ENCODE data around the gene ICAM2. TPM values are rescaled to one million over a fixed set of nuclear protein-coding genes. Genes with fewer than 3 reads are reported as not detected.
A peak's percentile ranks its signal among the peaks of the same experiment; 100 is the strongest.
"Not testable (repeated sequence)": the region's sequence is repeated elsewhere in the genome, so short reads cannot be mapped to it uniquely, and the experiment has no call there.

The ICAM2 gene
- total RNA-seq, 1 donor from 2014 or later: 31.9 TPM

- DNase-seq; ATAC-seq (ENCODE audit: poor library complexity); intact Hi-C loops (cut with DNase I): not testable (repeated sequence)
Observed at GRCh38 chr17:64019551-64019961, 877 bp downstream of the ICAM2 start.

GRCh38 chr17:64017381-64017980 lies 3.0 kb downstream of the ICAM2 start:
- ATAC-seq (ENCODE audit: poor library complexity) (no peak), DNase-seq (no peak)
- intact Hi-C loops (cut with DNase I): no loop called here

GRCh38 chr17:64016974-64017373 lies 3.5 kb downstream of the ICAM2 start:
- intact Hi-C loops (cut with DNase I): no loop called here
- ATAC-seq (ENCODE audit: poor library complexity): no peak
- DNase-seq: no peak

- DNase-seq: no peak
- intact Hi-C loops (cut with DNase I): no loop called here
- no peak for ATAC-seq (ENCODE audit: poor library complexity)
Observed at GRCh38 chr17:64016231-64016784, 4.1 kb downstream of the ICAM2 start.

GRCh38 chr17:64015447-64015846 lies 5.0 kb downstream of the ICAM2 start:
- intact Hi-C loops (cut with DNase I): no loop called here
- DNase-seq: no peak
- no peak for ATAC-seq (ENCODE audit: poor library complexity)

- no peak for DNase-seq
- intact Hi-C loops (cut with DNase I): no loop called here
- no peak for ATAC-seq (ENCODE audit: poor library complexity)
Observed at GRCh38 chr17:64009571-64010402, 10.6 kb downstream of the ICAM2 start.

GRCh38 chr17:64008830-64009229 lies 11.6 kb downstream of the ICAM2 start:
- intact Hi-C loops (cut with DNase I): no loop called here
- DNase-seq (no peak), ATAC-seq (ENCODE audit: poor library complexity) (no peak)

GRCh38 chr17:64008346-64008745 lies 12.1 kb downstream of the ICAM2 start:
- ATAC-seq (ENCODE audit: poor library complexity) (no peak), DNase-seq (no peak)
- intact Hi-C loops (cut with DNase I): no loop called here

- no peak for DNase-seq
- intact Hi-C loops (cut with DNase I): no loop called here
- ATAC-seq (ENCODE audit: poor library complexity): peak; percentile 21
Observed at GRCh38 chr17:64007838-64008282, 12.6 kb downstream of the ICAM2 start.

- intact Hi-C loops (cut with DNase I); DNase-seq; ATAC-seq (ENCODE audit: poor library complexity): not testable (repeated sequence)
Observed at GRCh38 chr17:64007089-64007837, 13.2 kb downstream of the ICAM2 start.

- peak; percentile 84 for DNase-seq
- intact Hi-C loops (cut with DNase I): no loop called here
- ATAC-seq (ENCODE audit: poor library complexity): peak; percentile 75
Observed at GRCh38 chr17:64006361-64007088, 13.9 kb downstream of the ICAM2 start.

GRCh38 chr17:64005734-64006167 lies 14.7 kb downstream of the ICAM2 start:
- DNase-seq (no peak), ATAC-seq (ENCODE audit: poor library complexity) (no peak)

GRCh38 chr17:64004903-64005733 lies 15.3 kb downstream of the ICAM2 start:
- ATAC-seq (ENCODE audit: poor library complexity) (no peak), DNase-seq (no peak)
- intact Hi-C loops (cut with DNase I): no loop called here

More at GRCh38 chr17:64005734-64006167, 14.7 kb downstream of the ICAM2 start:
- intact Hi-C loops (cut with DNase I): no loop called here

- DNase-seq: no peak
- intact Hi-C loops (cut with DNase I): no loop called here
Observed at GRCh38 chr17:64004218-64004770, 16.1 kb downstream of the ICAM2 start.

GRCh38 chr17:64003526-64004121 lies 16.8 kb downstream of the ICAM2 start:
- ATAC-seq (ENCODE audit: poor library complexity) (no peak), DNase-seq (peak; percentile 21)
- intact Hi-C loops (cut with DNase I): no loop called here

More at GRCh38 chr17:64004218-64004770, 16.1 kb downstream of the ICAM2 start:
- no peak for ATAC-seq (ENCODE audit: poor library complexity)

GRCh38 chr17:64002658-64003525 lies 17.5 kb downstream of the ICAM2 start:
- intact Hi-C loops (cut with DNase I): no loop called here

More at GRCh38 chr17:64002658-64003525, 17.5 kb downstream of the ICAM2 start:
- DNase-seq: peak; percentile 29
- ATAC-seq (ENCODE audit: poor library complexity): no peak

Measured in Right ventricle myocardium superior (tissue), 1 donor.